GM19438 (cell line): ENCODE results near the gene HMX2.

Experiments
- ATAC-seq: cut with Tn5 transposase; IDR thresholded peaks from one replicate; pipeline ENCODE4 v1.9.1; 2021; ENCODE audit warnings: low read depth; ENCODE audit not compliant: unreplicated experiment

The HMX2 gene

DNA sequence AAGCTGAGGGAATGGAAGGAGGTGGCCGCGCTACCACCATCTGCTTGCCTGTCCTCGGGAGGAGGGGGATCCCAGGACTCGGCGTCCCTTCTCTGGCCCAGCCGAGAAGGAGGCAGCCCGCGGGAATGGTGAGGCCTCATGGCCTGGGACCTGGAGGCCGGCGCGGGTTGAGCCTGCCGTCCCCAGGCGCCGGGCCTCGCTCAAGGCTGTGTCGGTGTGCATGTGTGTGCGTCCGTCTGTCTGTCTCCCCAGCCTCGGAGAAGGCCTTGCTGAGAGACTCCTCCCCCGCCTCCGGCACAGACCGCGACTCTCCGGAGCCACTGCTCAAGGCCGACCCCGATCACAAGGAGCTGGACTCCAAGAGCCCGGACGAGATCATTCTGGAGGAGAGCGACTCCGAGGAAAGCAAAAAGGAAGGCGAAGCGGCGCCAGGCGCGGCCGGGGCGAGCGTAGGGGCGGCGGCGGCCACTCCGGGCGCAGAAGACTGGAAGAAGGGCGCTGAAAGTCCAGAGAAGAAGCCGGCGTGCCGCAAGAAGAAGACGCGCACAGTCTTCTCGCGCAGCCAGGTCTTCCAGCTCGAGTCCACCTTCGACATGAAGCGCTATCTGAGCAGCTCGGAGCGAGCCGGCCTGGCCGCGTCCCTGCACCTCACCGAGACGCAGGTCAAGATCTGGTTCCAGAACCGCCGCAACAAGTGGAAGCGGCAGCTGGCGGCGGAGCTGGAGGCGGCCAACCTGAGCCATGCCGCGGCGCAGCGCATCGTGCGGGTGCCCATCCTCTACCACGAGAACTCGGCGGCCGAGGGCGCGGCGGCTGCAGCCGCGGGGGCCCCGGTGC, 10.9 kb upstream of the HMX2 start:
- no peak for ATAC-seq

DNA sequence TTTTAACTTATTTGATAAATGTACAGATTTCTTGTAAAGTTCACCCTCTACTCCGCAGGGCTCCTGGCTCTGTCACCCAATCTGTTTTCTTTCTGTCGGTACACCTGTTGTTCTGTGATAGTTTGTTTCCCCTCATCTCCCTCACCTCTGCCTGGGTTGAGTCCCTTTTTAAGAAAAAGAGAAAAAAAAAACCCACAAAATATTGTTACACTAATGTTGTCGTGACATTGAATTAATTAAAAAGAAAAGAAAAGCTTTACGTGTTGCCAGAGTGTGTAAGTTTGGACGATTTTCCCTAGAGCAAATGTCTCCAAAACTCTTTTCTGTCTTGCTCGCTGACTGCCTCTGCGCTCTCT, 8.8 kb upstream of the HMX2 start:
- ATAC-seq, result no peak

- ATAC-seq, result no peak
Observed at GRCh38 chr10:123139521-123140163, 8.3 kb upstream of the HMX2 start.

GRCh38 chr10:123140164-123140982, 7.6 kb upstream of the HMX2 start:
- ATAC-seq, result no peak

GRCh38 chr10:123140983-123141390, 6.9 kb upstream of the HMX2 start:
- no peak for ATAC-seq

DNA sequence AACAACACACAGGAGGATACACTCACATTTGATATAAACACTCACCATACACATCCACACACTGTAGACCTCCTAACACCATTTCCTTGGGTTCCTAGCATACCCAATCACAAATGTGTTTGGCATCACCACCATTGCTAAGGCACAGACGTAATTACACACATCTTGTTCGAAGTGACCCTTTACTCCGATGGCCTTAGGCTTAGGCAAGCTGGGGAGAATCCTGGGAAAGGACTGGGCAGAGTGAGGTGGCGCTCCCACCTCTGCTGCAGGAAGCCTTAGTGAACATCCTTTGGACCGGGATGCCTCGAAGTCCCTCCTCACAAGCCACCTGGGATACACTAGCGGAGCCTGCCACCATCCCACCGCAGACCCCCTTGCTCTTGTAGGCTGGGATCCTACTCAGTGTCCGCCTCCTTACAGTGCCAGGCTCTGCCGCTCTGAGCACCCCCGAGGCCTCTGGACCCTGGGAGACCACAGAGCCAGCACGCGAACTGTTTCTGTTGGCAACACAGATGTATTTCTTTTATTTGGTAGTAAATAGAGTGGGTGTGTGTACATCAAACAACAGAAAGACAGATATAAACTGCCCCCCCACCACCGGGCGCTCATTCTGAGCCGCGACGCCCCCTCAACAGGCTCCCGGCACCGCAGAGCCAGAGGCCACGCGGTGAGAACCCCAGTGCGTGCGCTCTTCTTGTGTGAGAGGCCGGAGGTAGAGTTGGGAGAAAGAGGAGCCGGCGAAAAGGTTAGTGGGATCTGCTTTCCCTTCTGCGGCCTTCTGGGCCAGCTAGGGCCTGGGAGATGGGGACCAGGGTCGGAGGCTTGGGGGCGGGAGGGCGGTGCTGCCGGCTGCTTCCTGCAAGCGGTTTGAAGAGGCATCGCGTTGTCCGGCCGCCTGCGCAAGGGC, 5.9 kb upstream of the HMX2 start:
- ATAC-seq, result no peak

- no peak for ATAC-seq
Observed at GRCh38 chr10:123142701-123143161, 5.2 kb upstream of the HMX2 start.

DNA sequence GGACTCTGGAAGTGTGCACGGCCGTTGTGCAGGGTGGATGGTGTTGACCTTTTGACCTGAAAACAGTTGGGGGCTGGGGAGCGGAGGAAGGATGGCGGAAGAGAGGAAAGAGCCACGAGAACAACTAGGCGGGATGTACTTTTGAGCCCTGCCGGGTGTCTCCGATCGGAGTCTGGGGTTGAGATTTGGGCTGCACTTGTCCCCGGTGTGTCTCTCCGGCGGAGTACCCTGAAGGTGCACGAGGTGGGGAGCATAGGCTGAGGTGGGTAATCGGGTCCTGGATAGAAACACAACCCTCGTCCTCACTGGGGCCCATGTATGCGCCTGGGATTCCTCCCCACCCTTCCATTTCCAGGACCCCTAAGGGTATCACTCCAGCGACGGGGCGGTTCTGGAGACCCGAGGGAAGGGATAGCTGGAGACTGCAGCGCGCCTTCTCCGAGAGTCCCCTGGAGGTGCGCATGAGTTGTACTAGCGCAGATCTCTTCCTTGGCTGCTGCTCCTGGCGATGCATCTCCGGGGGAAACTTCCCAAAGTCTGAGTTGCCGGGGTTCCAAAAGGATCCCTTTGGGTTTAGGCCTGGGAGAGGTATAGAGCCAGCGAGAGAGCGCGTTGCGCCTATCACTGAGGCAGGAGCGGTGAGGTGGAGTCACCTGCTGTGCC, 4.6 kb upstream of the HMX2 start:
- ATAC-seq, result no peak

DNA sequence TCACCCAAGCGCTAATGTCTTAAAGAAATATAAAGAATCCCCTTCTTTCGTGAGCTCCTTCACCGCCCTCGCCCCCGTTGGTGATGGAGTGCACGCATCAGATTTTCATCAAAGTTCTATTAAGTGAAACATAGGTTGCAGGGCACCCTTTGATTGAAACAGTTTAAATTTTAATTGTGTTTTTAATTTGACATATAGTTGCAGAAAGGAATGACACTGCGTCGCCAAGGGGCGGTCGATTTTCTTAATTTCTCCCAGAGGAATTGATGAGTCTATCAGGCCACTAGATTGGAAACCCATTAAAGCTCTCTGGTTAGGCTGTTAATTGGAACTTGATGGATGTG, 4.1 kb upstream of the HMX2 start:
- no peak for ATAC-seq

DNA sequence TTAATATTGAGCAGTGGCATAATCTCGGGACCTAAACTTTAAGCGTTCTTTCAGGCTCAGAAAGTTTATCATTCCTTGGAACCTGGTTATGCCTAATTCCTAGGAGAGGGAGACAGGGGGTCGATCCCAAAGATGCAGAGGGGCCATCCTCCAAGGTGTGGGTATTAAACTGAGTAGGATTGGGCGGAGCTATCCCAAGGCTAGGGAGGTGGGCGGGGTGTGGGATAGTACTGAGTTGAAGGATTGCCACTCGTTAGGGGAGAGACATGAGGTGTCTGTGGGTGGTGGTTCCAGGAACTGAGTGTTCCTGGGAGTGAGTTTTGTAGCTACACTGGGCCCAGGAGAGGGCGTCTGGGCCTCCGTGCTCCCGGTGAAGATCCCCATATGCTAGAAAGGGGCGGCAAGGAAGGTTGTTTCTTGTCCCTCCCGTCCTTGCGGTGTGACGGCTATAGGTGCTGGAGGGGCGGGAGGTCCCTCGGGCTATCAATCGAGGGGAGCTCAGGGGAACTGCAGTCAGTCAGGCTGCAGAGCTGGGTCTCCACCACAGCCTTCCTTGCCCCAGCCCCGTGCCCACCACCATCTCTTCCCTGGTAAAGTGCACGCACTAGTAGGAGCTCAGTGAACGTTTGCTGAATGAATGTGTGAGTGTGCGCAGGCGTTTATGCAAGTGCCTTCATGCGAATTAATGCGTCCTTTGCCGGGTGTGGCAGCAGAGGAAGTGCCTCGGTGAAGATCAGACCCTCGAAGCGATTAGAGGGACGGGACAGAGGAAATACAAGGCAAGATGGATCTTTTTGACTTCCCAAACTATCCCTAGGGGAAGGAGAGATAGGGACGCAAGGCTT, 3.0 kb upstream of the HMX2 start:
- no peak for ATAC-seq

GRCh38 chr10:123145542-123146012, 2.4 kb upstream of the HMX2 start:
- ATAC-seq, result no peak

DNA sequence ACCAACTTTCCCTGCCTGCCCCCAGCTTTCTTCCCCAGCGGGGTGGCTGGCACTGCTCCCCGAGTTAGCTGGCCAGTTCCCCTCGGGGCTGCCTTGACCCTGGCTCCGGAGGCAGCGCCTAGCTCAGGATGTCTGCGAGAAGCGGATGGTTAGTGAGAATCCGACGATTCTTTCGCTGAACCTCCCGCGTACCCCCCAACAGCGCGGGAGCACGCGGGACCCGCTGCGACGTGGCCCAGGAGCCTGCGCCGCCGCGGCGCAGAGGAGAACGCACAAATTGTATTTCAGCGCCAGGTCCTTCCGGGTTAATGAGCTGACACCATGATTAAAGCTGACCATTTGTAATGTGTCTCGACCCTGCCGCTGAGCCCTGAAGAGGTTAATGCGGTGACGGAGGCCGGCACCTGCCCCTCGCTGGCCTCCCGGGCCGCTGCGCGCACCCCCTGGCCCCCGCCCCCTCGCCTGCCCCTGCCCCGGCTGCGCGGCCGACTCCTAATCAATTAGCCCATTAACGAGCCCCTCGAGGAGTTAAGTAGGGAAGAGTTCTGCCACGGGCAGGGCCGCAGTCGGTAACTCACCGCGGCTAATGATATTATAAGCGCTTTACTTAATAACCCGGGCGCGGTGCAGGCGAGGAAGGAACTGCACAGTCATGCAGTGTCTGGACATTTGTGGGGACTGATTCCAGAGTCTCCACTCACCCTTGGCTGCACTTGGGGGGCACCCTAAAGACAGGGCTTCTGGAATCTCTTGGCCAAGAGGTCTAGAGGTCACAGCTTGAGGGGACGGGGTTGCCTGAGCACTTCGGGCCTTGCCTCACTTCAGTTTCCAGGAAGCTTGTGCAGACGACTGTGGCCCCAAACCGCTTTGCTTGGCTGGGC, 1.7 kb upstream of the HMX2 start:
- no peak for ATAC-seq

DNA sequence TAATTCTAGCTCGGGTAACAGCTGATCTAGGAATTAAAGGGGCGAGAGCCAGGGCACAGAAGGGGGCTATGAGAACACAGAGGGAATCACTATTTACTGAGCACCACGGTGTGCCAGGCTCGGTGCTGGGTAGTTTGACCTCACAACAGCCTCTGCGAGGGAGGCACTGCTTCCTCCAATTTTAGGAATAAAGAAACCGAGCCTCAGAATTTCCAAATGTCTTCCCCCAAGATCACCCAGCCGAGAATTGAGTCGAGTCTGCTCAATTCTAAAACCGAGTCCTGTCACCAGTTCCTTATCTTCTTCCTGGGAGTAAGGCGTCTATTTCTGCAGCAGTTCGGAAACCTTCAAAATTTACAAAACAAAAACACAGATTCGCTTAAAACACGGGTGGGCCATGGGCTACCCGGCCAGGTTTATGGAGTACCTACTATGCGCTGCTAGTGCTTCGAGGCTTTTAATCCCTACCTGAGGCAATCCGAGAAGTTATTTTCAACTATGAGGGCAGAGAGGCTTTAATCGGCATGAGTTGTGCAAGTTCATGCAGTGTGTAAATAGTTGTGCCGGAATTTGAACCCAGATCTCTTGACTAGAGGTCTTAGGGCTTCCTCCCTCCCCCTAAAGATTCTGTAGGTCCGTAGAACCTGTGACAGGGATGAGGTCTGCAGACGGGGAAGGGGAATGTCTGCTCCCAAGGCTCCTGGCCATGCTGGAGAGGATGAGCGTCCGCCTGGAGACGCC, 872 bp upstream of the HMX2 start:
- ATAC-seq, result no peak

DNA sequence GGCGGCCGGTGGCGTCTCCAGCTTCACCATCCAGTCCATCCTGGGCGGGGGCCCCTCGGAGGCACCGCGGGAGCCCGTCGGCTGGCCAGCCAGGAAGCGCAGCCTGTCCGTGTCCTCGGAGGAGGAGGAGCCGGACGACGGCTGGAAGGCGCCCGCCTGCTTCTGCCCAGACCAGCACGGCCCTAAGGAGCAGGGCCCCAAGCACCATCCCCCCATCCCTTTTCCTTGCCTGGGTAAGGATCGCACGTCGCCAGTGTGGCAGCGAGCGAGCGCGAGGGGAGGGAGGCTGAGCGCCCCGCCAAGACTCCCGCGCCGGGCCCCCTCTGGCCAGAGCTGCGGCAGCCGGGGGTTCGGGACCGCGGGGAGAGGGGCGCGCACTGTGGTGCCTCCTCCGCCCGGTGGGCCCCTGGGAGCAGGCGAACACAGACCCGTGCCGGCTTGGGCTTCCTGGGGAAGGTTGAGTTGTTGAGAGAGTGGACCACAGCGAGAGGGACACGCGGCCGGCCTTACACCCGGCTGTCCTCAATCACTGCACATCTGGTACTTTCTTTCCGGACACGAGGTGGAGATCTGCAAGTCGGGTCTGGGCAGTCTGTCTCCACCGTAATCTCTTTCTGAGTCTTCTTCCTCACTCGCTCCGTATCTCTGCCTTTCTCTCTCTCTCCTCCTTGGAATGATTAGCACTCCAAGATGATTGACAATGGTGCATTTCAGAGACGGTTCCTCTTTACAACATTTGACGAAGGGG, 652 bp downstream of the HMX2 start:
- no peak for ATAC-seq

DNA sequence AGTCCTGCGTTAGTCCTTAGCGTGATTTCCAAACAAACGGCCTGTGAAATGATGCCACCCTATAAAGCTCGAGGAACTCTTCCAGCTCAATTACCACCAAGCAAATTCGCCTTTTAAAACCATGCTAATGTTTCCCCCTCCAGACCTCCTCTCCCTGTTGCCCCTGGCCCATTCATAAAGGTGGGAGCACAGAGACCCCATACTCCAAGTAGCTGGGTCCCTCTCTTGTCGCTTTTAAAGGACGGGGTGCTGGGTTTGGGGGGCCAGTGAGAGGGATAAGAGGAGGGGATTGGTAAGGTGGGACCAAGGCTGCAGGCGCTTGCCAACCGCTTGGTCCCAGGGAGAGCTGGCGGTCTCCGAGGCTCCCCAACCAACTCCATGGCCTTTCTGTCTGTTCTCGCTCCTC, 1.2 kb downstream of the HMX2 start:
- ATAC-seq, result no peak

DNA sequence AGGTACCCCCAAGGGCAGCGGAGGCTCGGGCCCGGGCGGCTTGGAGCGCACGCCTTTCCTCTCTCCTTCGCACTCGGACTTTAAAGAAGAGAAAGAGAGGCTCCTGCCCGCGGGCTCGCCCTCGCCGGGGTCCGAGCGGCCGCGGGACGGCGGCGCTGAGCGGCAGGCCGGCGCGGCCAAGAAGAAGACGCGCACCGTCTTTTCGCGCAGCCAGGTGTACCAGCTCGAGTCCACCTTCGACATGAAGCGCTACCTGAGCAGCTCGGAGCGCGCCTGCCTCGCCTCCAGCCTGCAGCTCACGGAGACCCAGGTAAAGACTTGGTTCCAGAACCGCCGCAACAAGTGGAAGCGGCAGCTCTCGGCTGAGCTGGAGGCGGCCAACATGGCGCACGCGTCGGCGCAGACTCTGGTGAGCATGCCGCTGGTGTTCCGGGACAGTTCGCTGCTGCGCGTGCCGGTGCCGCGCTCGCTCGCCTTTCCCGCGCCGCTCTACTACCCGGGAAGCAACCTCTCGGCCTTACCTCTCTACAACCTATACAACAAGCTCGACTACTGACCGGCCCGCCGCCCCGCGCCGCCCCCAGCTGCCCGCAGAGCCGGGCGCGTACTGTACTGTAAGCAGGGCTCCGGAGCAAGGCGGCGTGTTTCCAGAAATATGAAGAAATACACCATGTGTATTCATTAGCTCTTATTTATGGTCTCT, 1.8 kb downstream of the HMX2 start:
- ATAC-seq, result no peak
